HepG2 (cell line): ENCODE measurements around the gene DENND4B. TPM values are rescaled to one million over a fixed set of nuclear protein-coding genes. Genes with fewer than 3 reads are reported as not detected.

Source experiments
- BRF2 ChIP-seq: sonication (generic); formaldehyde crosslinking; IDR thresholded peaks from 2 replicates; pipeline ENCODE4 v1.8.1; 2022; ENCODE audit warnings: mild to moderate bottlenecking, missing genetic modification reagents
- CCAR2 ChIP-seq: fragments of 200-400 bp; formaldehyde crosslinking; optimal IDR thresholded peaks from 2 replicates; pipeline ENCODE3; 2018; ENCODE audit warnings: low read depth, mild to moderate bottlenecking, low read length, moderate library complexity
- CREBL2 ChIP-seq: sonication (generic); formaldehyde crosslinking; IDR thresholded peaks from 2 replicates; pipeline ENCODE4 v1.8.1; 2023; ENCODE audit warnings: missing genetic modification reagents, mild to moderate bottlenecking, borderline replicate concordance
- EZH2 ChIP-seq: conservative IDR thresholded peaks from 2 replicates; pipeline ENCODE4 v1.6.1; 2012; ENCODE audit warnings: mild to moderate bottlenecking, low read depth, low read length, moderate library complexity
- HHEX ChIP-seq: IDR thresholded peaks from 2 replicates; pipeline ENCODE4 v1.6.1; 2016; ENCODE audit warnings: control low read depth
- HINFP ChIP-seq: sonication (generic); formaldehyde crosslinking; IDR thresholded peaks from 2 replicates; pipeline ENCODE4 v1.4.0; 2020; ENCODE audit warnings: low read depth, mild to moderate bottlenecking, missing genetic modification reagents
- IRX3 ChIP-seq: sonication (generic); formaldehyde crosslinking; IDR thresholded peaks from 2 replicates; pipeline ENCODE4 v1.8.1; 2023; ENCODE audit warnings: mild to moderate bottlenecking, low read depth, missing genetic modification reagents, borderline replicate concordance
- KAT7 ChIP-seq: IDR thresholded peaks from 2 replicates; pipeline ENCODE4 v1.6.1; 2018; ENCODE audit warnings: borderline replicate concordance, missing compliant biosample characterization
- KAT8 ChIP-seq: IDR thresholded peaks from 2 replicates; pipeline ENCODE4 v1.6.1; 2016; ENCODE audit warnings: missing genetic modification reagents, missing compliant biosample characterization
- KDM2A ChIP-seq: sonication (generic); formaldehyde crosslinking; IDR thresholded peaks from 2 replicates; pipeline ENCODE4 v1.4.0; 2020; ENCODE audit warnings: low read depth, missing genetic modification reagents, borderline replicate concordance
- KDM3A ChIP-seq: IDR thresholded peaks from 2 replicates; pipeline ENCODE4 v1.6.1; 2018; ENCODE audit warnings: low read depth, missing compliant biosample characterization
- KLF13 ChIP-seq: sonication (generic); formaldehyde crosslinking; IDR thresholded peaks from 2 replicates; pipeline ENCODE4 v1.4.0; 2020; ENCODE audit warnings: mild to moderate bottlenecking, missing genetic modification reagents
- KLF16 ChIP-seq, 2 experiments: sonication (generic) in 1 of 2; formaldehyde crosslinking in 1 of 2; IDR thresholded peaks; 2 replicates each; pipeline versions ENCODE4 v1.6.1 to v1.8.0; 2016 to 2023; ENCODE audit warnings: missing genetic modification reagents in 2 of 2, missing compliant biosample characterization in 1 of 2
- KLF6 ChIP-seq: IDR thresholded peaks from 2 replicates; pipeline ENCODE4 v1.8.0; 2016; ENCODE audit warnings: missing biosample characterization, missing genetic modification reagents
- LCORL ChIP-seq, 2 experiments: fragments of 450-650 bp in 1 of 2; sonication (generic) in 1 of 2; formaldehyde crosslinking in 1 of 2; IDR thresholded peaks; 2 replicates each; pipeline versions ENCODE4 v1.5.0 to v1.6.1; 2017 to 2020; ENCODE audit warnings: antibody characterized with exemption in 1 of 2, missing genetic modification reagents in 1 of 2
- POLR2A ChIP-seq, 2 experiments: IDR thresholded peaks; 2 replicates each; pipeline ENCODE4 v1.6.1; 2011; ENCODE audit warnings: low read depth in 2 of 2, low read length in 2 of 2, mild to moderate bottlenecking in 1 of 2, moderate library complexity in 1 of 2; ENCODE audit not compliant: insufficient read depth in 1 of 2
- SALL1 ChIP-seq: sonication (generic); formaldehyde crosslinking; IDR thresholded peaks from 2 replicates; pipeline ENCODE4 v1.8.0; 2022; ENCODE audit warnings: mild to moderate bottlenecking, missing genetic modification reagents
- SMYD3 ChIP-seq: sonication (generic); formaldehyde crosslinking; IDR thresholded peaks from 2 replicates; pipeline ENCODE4 v1.8.1; 2023; ENCODE audit warnings: mild to moderate bottlenecking, missing genetic modification reagents
- SRSF1 ChIP-seq: fragments of 200-400 bp; formaldehyde crosslinking; optimal IDR thresholded peaks from 2 replicates; pipeline ENCODE3; 2017; ENCODE audit warnings: mild to moderate bottlenecking, low read depth, low read length, moderate library complexity
- ZEB1 ChIP-seq: IDR thresholded peaks from 2 replicates; pipeline ENCODE4 v1.6.1; 2012; ENCODE audit warnings: mild to moderate bottlenecking, low read depth, inconsistent platforms; ENCODE audit not compliant: insufficient replicate concordance
- ZFP82 ChIP-seq: sonication (generic); formaldehyde crosslinking; IDR thresholded peaks from 2 replicates; pipeline ENCODE4 v1.5.1; 2020; ENCODE audit warnings: mild to moderate bottlenecking, missing genetic modification reagents, borderline replicate concordance
- ZNF337 ChIP-seq: sonication (generic); formaldehyde crosslinking; IDR thresholded peaks from 2 replicates; pipeline ENCODE4 v1.5.1; 2020; ENCODE audit warnings: missing genetic modification reagents, low read depth, mild to moderate bottlenecking, borderline replicate concordance
- ZNF367 ChIP-seq: sonication (generic); formaldehyde crosslinking; IDR thresholded peaks from 2 replicates; pipeline ENCODE4 v1.4.0; 2020; ENCODE audit warnings: missing genetic modification reagents, borderline replicate concordance
- ZNF558 ChIP-seq: sonication (generic); formaldehyde crosslinking; IDR thresholded peaks from 2 replicates; pipeline ENCODE4 v1.9.0; 2022; ENCODE audit warnings: mild to moderate bottlenecking, missing genetic modification reagents, borderline replicate concordance
- ZNF580 ChIP-seq: IDR thresholded peaks from 2 replicates; pipeline ENCODE4 v1.6.1; 2016; ENCODE audit warnings: low read depth, borderline replicate concordance
- ZNF607 ChIP-seq: sonication (generic); formaldehyde crosslinking; IDR thresholded peaks from 2 replicates; pipeline ENCODE4 v1.5.1; 2020; ENCODE audit warnings: missing genetic modification reagents, mild to moderate bottlenecking, borderline replicate concordance
- ZNF772 ChIP-seq: sonication (generic); formaldehyde crosslinking; IDR thresholded peaks from 2 replicates; pipeline ENCODE4 v1.5.0; 2020; ENCODE audit warnings: mild to moderate bottlenecking, missing genetic modification reagents
- polyA plus RNA-seq, 8 experiments: library from polyadenylated mRNA; depleted of rRNA in 3 of 8; stranded (reverse) in 7 of 8; unstranded in 1 of 8; fragments of >200 nt; fragmentation: Illumina TruSeq in 4 of 8; extraction: Trizol in 4 of 8; gene quantifications; 2 replicates each; pipeline versions ENCODE4 v1.2.1 to v1.2.3, GENCODE V29; 2011 to 2016; ENCODE audit warnings: low read depth in 4 of 8, missing spikeins in 1 of 8, mixed read lengths in 1 of 8; ENCODE audit not compliant: insufficient read depth in 1 of 8
- total RNA-seq, 5 experiments: library from RNA; depleted of rRNA; stranded (reverse); fragments of >200 nt; fragmentation: Illumina TruSeq; extraction: Trizol; gene quantifications; 2 replicates each; pipeline ENCODE4 v1.2.3, GENCODE V29; 2016; ENCODE audit warnings: low read depth in 1 of 5

Gene DENND4B
- total and polyA plus RNA-seq, 2 of the 13 experiments (the other 11 are each of a cell fraction or from before 2014, with no cell fraction given), result 15.1 to 20.3 TPM

GRCh38 chr1:153958111-153958960 lies 11.8 kb upstream of the DENND4B start, which contains the start of gene CRTC2 (continued):
- TF ChIP-seq KLF16 (CRISPR knock-in tag; IDR thresholded peaks at IDR 0.05) (peak in 1 of 2 experiments; percentile 75; a peak in 2 of 4 replicates), ZEB1 (peak; percentile 56), KLF13 (CRISPR knock-in tag) (no peak), SRSF1 (peak; percentile 44), KAT7 (CRISPR knock-in tag) (peak; percentile 86; the same call in 1 of the 2 replicates), KDM2A (CRISPR knock-in tag) (peak; percentile 98), CCAR2 (no peak), KLF6 (CRISPR knock-in tag) (peak; percentile 64; the same call in 1 of the 2 replicates), ZNF772 (CRISPR knock-in tag) (0 out of 2 replicates have a peak, but pooled peaks have one; percentile 35), KAT8 (CRISPR knock-in tag) (peak; percentile 79; the same call in 1 of the 2 replicates), HINFP (no peak), HHEX (CRISPR knock-in tag) (no peak), CREBL2 (CRISPR knock-in tag) (no peak), EZH2 (no peak), SALL1 (CRISPR knock-in tag) (peak; percentile 58; the same call in 1 of the 2 replicates), ZNF367 (CRISPR knock-in tag) (no peak), POLR2A (IDR thresholded peaks at IDR 0.05; ENCODE audit: insufficient read depth in 1 of 2, low read depth in 2 of 2, low read length in 2 of 2) (peak in 1 of 2 experiments; percentile 71; a peak in 3 of 4 replicates), ZNF337 (CRISPR knock-in tag) (no peak), ZFP82 (CRISPR knock-in tag) (no peak; the same call in 1 of the 2 replicates), ZNF558 (peak; percentile 4; the same call in 1 of the 2 replicates), SMYD3 (CRISPR knock-in tag) (0 out of 2 replicates have a peak, but pooled peaks have one; percentile 18), IRX3 (CRISPR knock-in tag) (no peak), ZNF607 (CRISPR knock-in tag) (no peak; the same call in none of the 2 replicates), LCORL (IDR thresholded peaks at IDR 0.05) (no peak), LCORL (CRISPR knock-in tag; IDR thresholded peaks at IDR 0.05) (no peak), KDM3A (CRISPR knock-in tag) (0 out of 2 replicates have a peak, but pooled peaks have one; percentile 23), ZNF580 (peak; percentile 71; the same call in 1 of the 2 replicates), BRF2 (CRISPR knock-in tag) (no peak; the same call in 1 of the 2 replicates)
